Vagina (tissue), 2 donors: ENCODE data around the gene FLACC1. TPM values are rescaled to one million over a fixed set of nuclear protein-coding genes. Genes with fewer than 3 reads are reported as not detected.

Experiments used
- DNase-seq, 2 donors: peaks; one replicate each; pipeline ENCODE4 v3.0.0-alpha.2; 2017; ENCODE audit errors: extremely low spot score in 2 of 2
- H3K27ac ChIP-seq: fragments of 200-600 bp; sonication (generic); one replicate; pipeline ENCODE4 v1.5.1; 2019
- H3K27me3 ChIP-seq: fragments of 200-600 bp; sonication (generic); one replicate; pipeline ENCODE4 v1.5.1; 2019
- H3K36me3 ChIP-seq, 2 donors: fragments of 200-600 bp; sonication (generic); one replicate each; pipeline ENCODE4 v1.5.1; 2017 to 2019
- H3K4me1 ChIP-seq: fragments of 200-600 bp; sonication (generic); one replicate; pipeline ENCODE4 v1.5.1; 2019
- H3K4me3 ChIP-seq, 2 donors: fragments of 200-600 bp; sonication (generic); 1 replicate in 1 of 2; 2 replicates in 1 of 2; pipeline ENCODE4 v1.5.1; 2016 to 2019
- H3K9me3 ChIP-seq: fragments of 200-600 bp; sonication (generic); one replicate; pipeline ENCODE4 v1.5.1; 2019
- POLR2A ChIP-seq, 2 donors: fragments of 450-650 bp; IDR thresholded peaks; one replicate each; pipeline ENCODE4 v1.6.1; 2017; ENCODE audit warnings: antibody characterized with exemption in 2 of 2, mild to moderate bottlenecking in 2 of 2, moderate library complexity in 2 of 2
- POLR2AphosphoS5 ChIP-seq, 2 donors: sonication (generic); formaldehyde crosslinking; IDR thresholded peaks; one replicate each; pipeline ENCODE4 v1.9.0; 2017; ENCODE audit warnings: antibody characterized with exemption in 2 of 2, mild to moderate bottlenecking in 2 of 2, low read depth in 1 of 2; ENCODE audit not compliant: insufficient read depth in 1 of 2
- intact Hi-C: fragments of 100-400 bp; cut with DNase I; formaldehyde crosslinking; loops from one replicate; pipeline ENCODE4 v1.15.1; 2023
- total RNA-seq: library from RNA; depleted of rRNA; stranded (reverse); fragments of >200 nt; gene quantifications from one replicate; pipeline ENCODE4 v1.2.3, GENCODE V29; 2016
- TF ChIP-seq, protein P1 (sequence below), 3 experiments: fragments of 450-650 bp in 2 of 3; fragments of 200-600 bp in 1 of 3; sonication (generic) in 1 of 3; IDR thresholded peaks; one replicate each; pipeline ENCODE4 v1.5.1; 2017 to 2019; ENCODE audit warnings: antibody characterized with exemption in 3 of 3, mild to moderate bottlenecking in 2 of 3, moderate library complexity in 2 of 3

The FLACC1 gene
- total RNA-seq, 1 donor from 2014 or later: 0.74 TPM

DNA sequence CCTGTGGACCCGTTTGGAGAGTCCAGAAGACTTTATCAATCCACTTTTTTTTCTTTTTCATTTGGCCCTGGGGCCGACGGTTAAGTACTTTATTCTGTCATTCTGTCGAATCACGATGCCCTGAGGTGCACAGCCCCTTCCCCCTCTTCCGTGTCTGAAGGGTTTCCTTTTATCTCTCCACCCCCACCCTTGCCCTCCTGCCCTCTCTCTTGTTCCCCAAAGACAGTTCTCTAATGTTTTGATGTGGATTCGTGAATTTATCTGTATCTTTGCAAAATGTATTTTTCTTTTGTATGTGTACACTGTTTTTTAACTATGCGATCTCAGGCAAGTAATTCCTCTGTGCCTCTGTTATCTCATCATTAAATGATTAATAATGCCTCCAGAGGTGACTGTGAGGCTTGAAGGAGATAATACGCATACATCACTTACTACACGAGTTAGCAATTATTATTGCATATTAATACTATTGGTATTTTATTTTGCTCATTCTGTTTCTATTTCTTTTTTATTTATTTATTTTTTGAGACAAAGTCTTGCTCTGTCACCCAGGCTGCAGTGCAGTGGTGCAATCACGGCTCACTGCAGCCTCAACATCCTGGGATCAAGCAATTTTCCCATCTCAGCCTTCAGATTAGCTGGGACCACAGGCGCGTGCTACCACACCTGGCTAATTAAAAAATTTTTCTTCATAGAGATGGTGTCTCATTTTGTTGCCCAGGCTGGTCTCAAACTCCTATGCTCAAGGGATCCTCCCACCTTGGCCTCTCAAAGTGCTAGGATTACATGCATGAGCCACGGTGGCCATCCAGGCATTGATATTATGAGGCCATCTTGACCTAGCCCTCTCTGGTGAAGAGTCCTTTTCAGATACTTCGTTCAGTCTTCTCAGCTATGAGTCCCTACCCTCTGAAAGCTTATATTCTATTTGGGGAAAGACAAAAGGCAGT lies 98.2 kb downstream of the FLACC1 start:
- H3K36me3 ChIP-seq: no peaks in the 10 kb centered on the region
- intact Hi-C loops: no loop called here
- H3K9me3 ChIP-seq: no peaks in the 10 kb centered on the region
- H3K4me3 ChIP-seq: peak overlapping the region; percentile 70 to 73
- no peak for TF ChIP-seq POLR2AphosphoS5 (IDR thresholded peaks at IDR 0.05; ENCODE audit: insufficient read depth in 1 of 2, low read depth in 1 of 2)
- TF ChIP-seq, protein P1, sequence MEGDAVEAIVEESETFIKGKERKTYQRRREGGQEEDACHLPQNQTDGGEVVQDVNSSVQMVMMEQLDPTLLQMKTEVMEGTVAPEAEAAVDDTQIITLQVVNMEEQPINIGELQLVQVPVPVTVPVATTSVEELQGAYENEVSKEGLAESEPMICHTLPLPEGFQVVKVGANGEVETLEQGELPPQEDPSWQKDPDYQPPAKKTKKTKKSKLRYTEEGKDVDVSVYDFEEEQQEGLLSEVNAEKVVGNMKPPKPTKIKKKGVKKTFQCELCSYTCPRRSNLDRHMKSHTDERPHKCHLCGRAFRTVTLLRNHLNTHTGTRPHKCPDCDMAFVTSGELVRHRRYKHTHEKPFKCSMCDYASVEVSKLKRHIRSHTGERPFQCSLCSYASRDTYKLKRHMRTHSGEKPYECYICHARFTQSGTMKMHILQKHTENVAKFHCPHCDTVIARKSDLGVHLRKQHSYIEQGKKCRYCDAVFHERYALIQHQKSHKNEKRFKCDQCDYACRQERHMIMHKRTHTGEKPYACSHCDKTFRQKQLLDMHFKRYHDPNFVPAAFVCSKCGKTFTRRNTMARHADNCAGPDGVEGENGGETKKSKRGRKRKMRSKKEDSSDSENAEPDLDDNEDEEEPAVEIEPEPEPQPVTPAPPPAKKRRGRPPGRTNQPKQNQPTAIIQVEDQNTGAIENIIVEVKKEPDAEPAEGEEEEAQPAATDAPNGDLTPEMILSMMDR (IDR thresholded peaks at IDR 0.05): no peak
- TF ChIP-seq POLR2A (IDR thresholded peaks at IDR 0.05): no peak
- peak overlapping the region; percentile 90 for H3K27ac ChIP-seq
- peaks cover 37% of the 10 kb centered on the region for H3K4me1 ChIP-seq
- H3K27me3 ChIP-seq: no peaks in the 10 kb centered on the region
- peak in 1 of 2 donors; percentile 67 for DNase-seq

DNA sequence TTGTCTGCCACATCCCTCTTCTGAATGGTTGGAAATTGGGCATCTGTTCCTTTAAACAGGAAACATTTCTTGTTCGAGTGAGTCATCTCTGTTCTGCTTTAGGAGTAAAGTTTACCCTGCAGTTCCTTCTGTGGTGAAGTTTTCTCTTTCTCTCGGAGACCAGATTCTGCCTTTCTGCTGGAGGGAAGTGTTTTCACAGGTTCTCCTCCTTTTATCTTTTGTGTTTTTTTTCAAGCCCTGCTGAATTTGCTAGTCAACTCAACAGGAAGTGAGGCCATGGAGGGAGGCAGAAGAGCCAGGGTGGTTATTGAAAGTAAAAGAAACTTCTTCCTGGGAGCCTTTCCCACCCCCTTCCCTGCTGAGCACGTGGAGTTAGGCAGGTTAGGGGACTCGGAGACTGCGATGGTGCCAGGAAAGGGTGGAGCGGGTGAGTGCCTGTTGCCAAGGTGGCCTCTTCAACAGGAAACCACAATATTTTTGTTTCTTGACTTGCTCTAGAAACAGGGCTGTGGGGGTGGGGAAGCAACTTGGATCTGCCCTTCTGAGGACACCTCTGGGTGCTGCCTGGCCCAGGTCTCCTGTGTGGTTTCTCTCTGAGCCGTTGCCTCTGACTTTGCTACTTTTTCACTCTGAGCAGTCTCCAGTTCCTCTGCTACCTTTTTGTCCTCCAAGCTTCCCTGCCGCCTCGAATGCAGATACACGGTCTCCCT lies 99.0 kb downstream of the FLACC1 start:
- Histone ChIP-seq H3K36me3 (no peaks in the 10 kb centered on the region), H3K4me1 (peaks cover 37% of the 10 kb centered on the region), H3K27ac (peak overlapping the region; percentile 90), H3K27me3 (no peaks in the 10 kb centered on the region), H3K9me3 (no peaks in the 10 kb centered on the region), H3K4me3 (peak overlapping the region; percentile 70 to 73)
- intact Hi-C loops: no loop called here
- peak; percentile 56 to 86 for TF ChIP-seq POLR2AphosphoS5 (IDR thresholded peaks at IDR 0.05; ENCODE audit: insufficient read depth in 1 of 2, low read depth in 1 of 2)
- TF ChIP-seq POLR2A (IDR thresholded peaks at IDR 0.05): no peak
- peak in 1 of 2 donors; percentile 88 for DNase-seq

GRCh38 chr2:201257381-201257955 lies 99.7 kb downstream of the FLACC1 start:
- Histone ChIP-seq H3K4me3 (peak overlapping the region; percentile 70 to 73), H3K36me3 (no peaks in the 10 kb centered on the region), H3K4me1 (peaks cover 37% of the 10 kb centered on the region), H3K9me3 (no peaks in the 10 kb centered on the region), H3K27me3 (no peaks in the 10 kb centered on the region), H3K27ac (peak overlapping the region; percentile 90)
- TF ChIP-seq POLR2A (IDR thresholded peaks at IDR 0.05) (no peak), POLR2AphosphoS5 (IDR thresholded peaks at IDR 0.05; ENCODE audit: insufficient read depth in 1 of 2, low read depth in 1 of 2) (no peak)
- TF ChIP-seq, protein P1 (IDR thresholded peaks at IDR 0.05): no peak
- peak in 1 of 2 donors; percentile 85 for DNase-seq
- intact Hi-C loops: no loop called here

- Histone ChIP-seq H3K36me3 (no peaks in the 10 kb centered on the region), H3K4me1 (peaks cover 30% of the 10 kb centered on the region), H3K27me3 (no peaks in the 10 kb centered on the region), H3K27ac (no peak overlapping the region), H3K9me3 (no peaks in the 10 kb centered on the region), H3K4me3 (no peak overlapping the region)
- no peak for DNase-seq
- no peak for TF ChIP-seq POLR2A (IDR thresholded peaks at IDR 0.05)
- TF ChIP-seq POLR2AphosphoS5 (IDR thresholded peaks at IDR 0.05; ENCODE audit: insufficient read depth in 1 of 2, low read depth in 1 of 2): no peak
- TF ChIP-seq, protein P1 (IDR thresholded peaks at IDR 0.05): no peak
- intact Hi-C loops: no loop called here
Observed at GRCh38 chr2:201256082-201256481, 101.1 kb downstream of the FLACC1 start.

DNA sequence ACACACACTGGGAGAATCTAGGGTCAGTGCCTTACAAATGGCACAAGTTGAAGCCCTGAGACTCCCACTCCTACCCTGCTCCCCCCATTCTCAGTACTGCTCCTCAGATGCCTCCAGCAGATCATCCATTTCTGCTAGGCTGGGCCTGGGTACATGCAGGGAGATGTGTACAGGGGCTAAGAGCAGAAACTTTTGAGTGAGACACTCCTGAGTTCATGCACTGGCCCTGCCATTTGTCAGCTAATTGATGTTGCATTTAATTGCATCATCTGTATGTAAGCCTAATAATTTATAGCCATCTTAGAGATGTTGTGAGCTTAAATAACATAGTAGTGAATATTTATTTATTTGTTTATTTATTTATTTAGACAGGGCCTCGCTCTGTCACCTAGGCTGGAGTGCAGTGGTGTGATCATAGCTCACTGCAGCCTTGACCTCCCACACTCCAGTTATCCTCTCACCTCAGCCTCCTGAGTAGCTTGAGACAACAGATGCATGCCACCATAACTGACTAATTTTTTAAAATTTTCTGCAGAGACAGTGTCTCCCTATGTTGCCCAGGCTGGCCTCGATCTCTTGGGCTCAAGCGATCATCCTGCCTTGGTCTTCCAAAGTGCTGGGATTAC lies 101.6 kb downstream of the FLACC1 start:
- Histone ChIP-seq H3K4me1 (peaks cover 27% of the 10 kb centered on the region), H3K27me3 (no peaks in the 10 kb centered on the region), H3K27ac (no peak overlapping the region), H3K36me3 (no peaks in the 10 kb centered on the region), H3K4me3 (no peak overlapping the region), H3K9me3 (no peaks in the 10 kb centered on the region)
- TF ChIP-seq POLR2AphosphoS5 (IDR thresholded peaks at IDR 0.05; ENCODE audit: insufficient read depth in 1 of 2, low read depth in 1 of 2): no peak
- peak in 1 of 2 donors; percentile 65 for DNase-seq
- intact Hi-C loops: no loop called here
